ENCODE data around the gene NEURL4.

The NEURL4 gene

GRCh38 chr17:7306911-7307685, 22.0 kb downstream of the NEURL4 start, which contains the start of gene EIF5A:
EIF5A (plus strand) TSS chr17:7307628; CDS start chr17:7309636, 2,008 bp downstream.
- peak; percentile 99 for DNase-seq (ENCODE audit: low read depth)
- H3K4me3 ChIP-seq (ENCODE audit: low read length): peak within 1 kb of the TSS; percentile 96
- TF ChIP-seq CTCF (conservative IDR thresholded peaks at IDR 0.05; ENCODE audit: low read depth, low read length): no peak

- no peak for TF ChIP-seq CTCF (conservative IDR thresholded peaks at IDR 0.05; ENCODE audit: low read depth, low read length)
- no peak for DNase-seq (ENCODE audit: low read depth)
- H3K4me3 ChIP-seq (ENCODE audit: low read length): no peak overlapping the region
Measured at GRCh38 chr17:7304179-7304578, 25.0 kb downstream of the NEURL4 start.

GRCh38 chr17:7296189-7296861, 32.8 kb downstream of the NEURL4 start:
- peak; percentile 76 for TF ChIP-seq CTCF (conservative IDR thresholded peaks at IDR 0.05; ENCODE audit: low read depth, low read length)
- DNase-seq (ENCODE audit: low read depth): no peak

GRCh38 chr17:7295230-7296180, 33.6 kb downstream of the NEURL4 start:
- DNase-seq (ENCODE audit: low read depth): no peak
- TF ChIP-seq CTCF (conservative IDR thresholded peaks at IDR 0.05; ENCODE audit: low read depth, low read length): no peak
- no peak overlapping the region for H3K4me3 ChIP-seq (ENCODE audit: low read length)

More at GRCh38 chr17:7296189-7296861, 32.8 kb downstream of the NEURL4 start:
- no peak overlapping the region for H3K4me3 ChIP-seq (ENCODE audit: low read length)

- H3K4me3 ChIP-seq (ENCODE audit: low read length): no peak within 1 kb of the TSS
- no peak for TF ChIP-seq CTCF (conservative IDR thresholded peaks at IDR 0.05; ENCODE audit: low read depth, low read length)
- DNase-seq (ENCODE audit: low read depth): no peak
Measured at GRCh38 chr17:7294614-7295153, 34.5 kb downstream of the NEURL4 start, which contains the start of gene YBX2. YBX2 (minus strand) TSS chr17:7294639; CDS start chr17:7294500, 139 bp downstream.

- no peak for DNase-seq (ENCODE audit: low read depth)
- H3K4me3 ChIP-seq (ENCODE audit: low read length): no peak overlapping the region
- no peak for TF ChIP-seq CTCF (conservative IDR thresholded peaks at IDR 0.05; ENCODE audit: low read depth, low read length)
Measured at GRCh38 chr17:7293816-7294613, 35.1 kb downstream of the NEURL4 start.

Data from retinal pigment epithelial cell (primary cell).